ENCODE data around the gene RBM19. TPM values are rescaled to one million over a fixed set of nuclear protein-coding genes. Genes with fewer than 3 reads are reported as not detected.

RBM19 gene
- polyA plus RNA-seq, 10 donors = 11.8 to 21.7 (median 14.9) TPM

GRCh38 chr12:113880988-113881962 is 84.8 kb downstream of the RBM19 start:
- peak in 1 of 3 donors; percentile 46 for DNase-seq

GRCh38 chr12:113880326-113880725 is 85.8 kb downstream of the RBM19 start:
- no peak for DNase-seq

DNA sequence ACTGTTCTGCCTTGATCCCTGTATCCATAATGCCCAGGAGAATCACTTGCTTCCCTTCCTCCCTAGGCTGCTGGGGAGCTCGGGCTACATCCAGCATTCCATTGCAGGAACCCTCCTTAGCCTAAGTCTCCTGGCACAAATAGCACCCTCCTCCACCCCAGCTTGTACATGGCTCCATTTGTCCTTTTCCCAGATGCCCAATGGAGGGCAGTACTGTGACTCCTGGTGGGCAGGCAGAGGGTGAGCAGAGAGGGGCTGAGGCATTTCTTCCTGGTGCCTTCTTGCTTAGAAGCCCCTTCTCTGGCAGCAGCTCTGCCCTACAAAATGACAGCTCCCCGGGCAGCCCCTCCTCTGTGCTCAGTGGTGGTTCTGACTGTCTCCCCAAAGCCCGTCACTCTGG is 86.5 kb downstream of the RBM19 start:
- no peak for DNase-seq

- no peak for DNase-seq
Measured at GRCh38 chr12:113877607-113878006, 88.5 kb downstream of the RBM19 start.

DNA sequence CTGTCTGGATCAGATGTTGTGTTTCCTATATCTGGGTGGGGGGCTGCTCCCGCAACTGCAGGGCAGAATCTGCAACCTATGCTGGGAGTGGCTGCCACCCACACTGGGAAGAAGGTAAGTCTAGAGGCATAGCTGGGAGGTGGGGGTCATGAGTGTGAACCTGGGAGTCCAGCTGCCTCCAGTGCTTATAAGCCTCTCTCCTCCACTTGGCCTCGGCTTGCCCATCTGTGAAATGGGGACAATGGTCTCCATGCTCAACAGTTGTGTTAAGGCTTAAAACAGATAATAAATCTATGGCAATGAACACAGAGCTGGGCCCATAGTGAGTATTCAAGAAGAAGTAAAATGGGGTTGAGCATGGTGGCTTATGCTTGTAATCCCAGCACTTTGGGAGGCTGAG is 90.0 kb downstream of the RBM19 start:
- DNase-seq = no peak

GRCh38 chr12:113875691-113876090 is 90.4 kb downstream of the RBM19 start:
- DNase-seq = no peak

- no peak for DNase-seq
Measured at GRCh38 chr12:113874999-113875561, 91.0 kb downstream of the RBM19 start.

GRCh38 chr12:113874326-113874725 is 91.8 kb downstream of the RBM19 start:
- DNase-seq = no peak

- DNase-seq = no peak
Measured at GRCh38 chr12:113873740-113874139, 92.4 kb downstream of the RBM19 start.

- no peak for DNase-seq
Measured at GRCh38 chr12:113870890-113871289, 95.2 kb downstream of the RBM19 start.

GRCh38 chr12:113870035-113870434 is 96.1 kb downstream of the RBM19 start:
- DNase-seq = no peak

GRCh38 chr12:113868365-113868764 is 97.8 kb downstream of the RBM19 start:
- DNase-seq = no peak

- DNase-seq = no peak
Measured at GRCh38 chr12:113867258-113867657, 98.9 kb downstream of the RBM19 start.

DNA sequence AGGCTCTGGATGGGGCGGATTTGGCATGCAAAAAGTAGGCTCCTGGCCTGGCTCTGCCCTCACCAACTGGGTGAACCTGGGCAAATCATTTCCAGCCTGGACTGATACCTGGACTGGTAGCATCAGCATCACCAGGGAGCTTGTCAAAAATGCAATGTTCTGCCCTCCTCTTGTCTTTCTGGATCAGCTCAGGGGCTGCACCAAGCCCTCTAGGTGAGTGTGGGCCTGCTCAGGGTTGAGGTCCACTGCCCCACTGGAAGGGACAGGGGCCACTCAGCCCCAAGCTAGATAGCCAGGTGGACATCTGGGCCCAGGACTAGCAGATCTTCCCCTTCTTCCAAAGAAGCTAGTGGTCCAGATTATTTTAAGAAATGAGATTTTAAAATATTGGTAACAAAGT is 99.6 kb downstream of the RBM19 start:
- DNase-seq = no peak

GRCh38 chr12:113863455-113863845 is 102.7 kb downstream of the RBM19 start:
- DNase-seq = no peak

GRCh38 chr12:113862590-113863454 is 103.3 kb downstream of the RBM19 start:
- DNase-seq = peak in 1 of 3 donors; percentile 33

DNA sequence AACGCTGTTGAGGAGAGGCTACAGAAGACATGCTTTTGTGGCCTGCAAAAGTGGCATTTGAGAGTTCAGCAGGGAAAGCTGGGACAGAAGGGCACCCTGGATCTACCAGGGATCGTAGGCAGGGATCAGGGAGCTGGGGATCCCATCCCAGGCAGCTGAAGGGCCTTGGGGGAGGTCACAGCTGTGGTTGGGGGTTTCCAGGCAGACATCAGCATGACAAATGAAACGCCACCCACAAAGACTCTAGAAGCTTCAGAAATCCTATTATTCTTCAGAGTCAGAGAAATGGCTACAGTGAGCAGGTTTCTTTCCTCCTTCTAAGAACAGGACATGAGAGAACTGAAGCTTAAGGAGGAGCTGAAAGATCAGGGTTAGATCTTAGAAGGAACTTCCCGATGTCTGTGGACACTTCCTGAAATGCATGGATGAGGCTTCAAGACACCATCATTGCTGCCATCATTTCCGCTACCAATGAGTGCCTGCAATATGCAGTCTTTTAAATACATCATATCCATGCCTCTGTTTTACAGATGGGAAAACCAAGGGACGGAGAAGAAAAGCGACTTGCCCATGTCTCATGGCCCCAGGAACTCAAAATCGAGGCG is 104.3 kb downstream of the RBM19 start:
- DNase-seq = no peak

DNA sequence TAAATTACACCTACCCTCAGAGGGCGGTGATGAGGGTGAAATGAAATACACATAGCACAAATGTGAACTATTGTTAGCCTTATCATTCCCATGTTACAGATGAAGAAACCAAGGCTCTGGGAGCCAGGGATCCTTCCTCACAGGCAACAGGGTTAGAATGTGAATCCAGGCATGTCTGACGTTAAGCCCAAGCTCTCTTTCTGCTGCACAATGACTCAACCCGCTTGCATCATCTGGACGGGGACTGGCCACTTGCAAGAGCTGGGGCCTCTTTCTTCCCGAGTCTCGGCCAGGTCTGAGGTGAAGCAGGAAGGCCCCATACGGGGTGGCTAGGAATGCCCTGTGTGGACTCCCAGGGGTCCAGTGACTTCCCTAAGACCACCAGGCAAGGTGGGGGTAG is 105.2 kb downstream of the RBM19 start:
- peak in 1 of 3 donors; percentile 49 for DNase-seq

- no peak for DNase-seq
Measured at GRCh38 chr12:113860059-113860820, 105.9 kb downstream of the RBM19 start.

GRCh38 chr12:113858841-113859386 is 107.2 kb downstream of the RBM19 start:
- no peak for DNase-seq

- DNase-seq = no peak
Measured at GRCh38 chr12:113857371-113857770, 108.8 kb downstream of the RBM19 start.

Measured in muscle of back (tissue), 11 donors.